ENCODE measurements around the gene CLEC4F.

DNA sequence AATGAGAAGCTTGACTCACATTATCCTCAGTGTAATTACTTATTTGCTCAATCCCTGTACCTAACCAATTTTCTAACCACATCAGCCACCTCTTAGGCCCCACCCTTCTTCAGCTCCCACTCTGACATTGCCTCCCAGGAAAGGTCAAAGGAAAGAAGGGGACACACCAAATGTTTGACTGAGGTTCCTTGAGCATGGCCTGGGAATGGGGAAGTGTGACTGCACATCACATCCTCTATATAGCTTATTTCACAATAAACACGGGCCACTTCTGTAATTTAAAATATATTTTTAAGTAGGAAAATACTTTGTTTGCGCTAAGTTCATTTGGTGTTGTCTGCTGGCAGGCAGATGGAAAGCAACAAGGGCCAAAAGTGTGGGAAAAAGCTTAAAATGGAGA is 26.9 kb downstream of the CLEC4F start:
- TF ChIP-seq, protein P1, sequence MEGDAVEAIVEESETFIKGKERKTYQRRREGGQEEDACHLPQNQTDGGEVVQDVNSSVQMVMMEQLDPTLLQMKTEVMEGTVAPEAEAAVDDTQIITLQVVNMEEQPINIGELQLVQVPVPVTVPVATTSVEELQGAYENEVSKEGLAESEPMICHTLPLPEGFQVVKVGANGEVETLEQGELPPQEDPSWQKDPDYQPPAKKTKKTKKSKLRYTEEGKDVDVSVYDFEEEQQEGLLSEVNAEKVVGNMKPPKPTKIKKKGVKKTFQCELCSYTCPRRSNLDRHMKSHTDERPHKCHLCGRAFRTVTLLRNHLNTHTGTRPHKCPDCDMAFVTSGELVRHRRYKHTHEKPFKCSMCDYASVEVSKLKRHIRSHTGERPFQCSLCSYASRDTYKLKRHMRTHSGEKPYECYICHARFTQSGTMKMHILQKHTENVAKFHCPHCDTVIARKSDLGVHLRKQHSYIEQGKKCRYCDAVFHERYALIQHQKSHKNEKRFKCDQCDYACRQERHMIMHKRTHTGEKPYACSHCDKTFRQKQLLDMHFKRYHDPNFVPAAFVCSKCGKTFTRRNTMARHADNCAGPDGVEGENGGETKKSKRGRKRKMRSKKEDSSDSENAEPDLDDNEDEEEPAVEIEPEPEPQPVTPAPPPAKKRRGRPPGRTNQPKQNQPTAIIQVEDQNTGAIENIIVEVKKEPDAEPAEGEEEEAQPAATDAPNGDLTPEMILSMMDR (IDR thresholded peaks at IDR 0.05; ENCODE audit: low read depth, low read length, poor library complexity, severe bottlenecking): no peak
- no peak for TF ChIP-seq EZH2phosphoT487 (IDR thresholded peaks at IDR 0.05; ENCODE audit: borderline replicate concordance, low read length)
